ENCODE data around the gene CLIC4.

DNA sequence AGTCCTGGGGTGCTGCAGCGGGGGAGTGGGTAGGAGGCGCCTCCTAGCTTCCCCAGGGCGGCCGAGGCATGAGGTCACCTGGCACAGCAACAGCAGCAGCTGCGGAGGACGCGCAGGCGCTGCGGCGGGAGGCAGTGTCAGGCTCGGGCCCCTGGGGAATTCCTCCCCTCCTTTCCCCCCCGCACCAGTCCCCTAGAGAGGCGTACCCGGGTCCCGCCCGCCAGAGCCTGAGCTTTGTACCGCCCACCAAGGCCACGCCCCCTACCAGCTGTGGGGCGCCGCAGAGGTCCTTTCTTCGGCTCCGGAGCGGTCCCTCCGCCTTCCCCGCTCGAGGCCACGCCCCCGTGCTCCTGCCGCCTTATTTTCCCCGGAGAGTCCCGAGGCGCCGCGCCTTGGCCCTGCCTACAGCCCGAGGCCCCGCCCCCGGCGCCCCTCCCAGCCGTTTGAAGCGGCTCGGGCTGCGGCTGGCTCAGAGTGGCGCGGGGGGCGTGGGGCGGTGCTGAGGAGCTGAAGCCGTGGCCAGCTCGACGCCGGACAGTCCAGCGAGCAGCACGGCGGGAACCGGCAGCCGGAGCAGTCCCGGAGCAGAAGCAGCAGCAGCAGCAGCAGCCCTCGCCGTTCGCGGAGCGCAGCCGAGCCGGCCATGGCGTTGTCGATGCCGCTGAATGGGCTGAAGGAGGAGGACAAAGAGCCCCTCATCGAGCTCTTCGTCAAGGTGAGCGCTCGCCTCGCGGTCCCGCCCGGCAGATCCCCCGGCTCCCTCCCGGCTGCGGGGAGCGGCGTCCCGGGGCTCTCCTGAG is at the start of gene CLIC4:
- TF ChIP-seq, protein P1, sequence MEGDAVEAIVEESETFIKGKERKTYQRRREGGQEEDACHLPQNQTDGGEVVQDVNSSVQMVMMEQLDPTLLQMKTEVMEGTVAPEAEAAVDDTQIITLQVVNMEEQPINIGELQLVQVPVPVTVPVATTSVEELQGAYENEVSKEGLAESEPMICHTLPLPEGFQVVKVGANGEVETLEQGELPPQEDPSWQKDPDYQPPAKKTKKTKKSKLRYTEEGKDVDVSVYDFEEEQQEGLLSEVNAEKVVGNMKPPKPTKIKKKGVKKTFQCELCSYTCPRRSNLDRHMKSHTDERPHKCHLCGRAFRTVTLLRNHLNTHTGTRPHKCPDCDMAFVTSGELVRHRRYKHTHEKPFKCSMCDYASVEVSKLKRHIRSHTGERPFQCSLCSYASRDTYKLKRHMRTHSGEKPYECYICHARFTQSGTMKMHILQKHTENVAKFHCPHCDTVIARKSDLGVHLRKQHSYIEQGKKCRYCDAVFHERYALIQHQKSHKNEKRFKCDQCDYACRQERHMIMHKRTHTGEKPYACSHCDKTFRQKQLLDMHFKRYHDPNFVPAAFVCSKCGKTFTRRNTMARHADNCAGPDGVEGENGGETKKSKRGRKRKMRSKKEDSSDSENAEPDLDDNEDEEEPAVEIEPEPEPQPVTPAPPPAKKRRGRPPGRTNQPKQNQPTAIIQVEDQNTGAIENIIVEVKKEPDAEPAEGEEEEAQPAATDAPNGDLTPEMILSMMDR (IDR thresholded peaks at IDR 0.05) = no peak
- TF ChIP-seq POLR2AphosphoS5 (IDR thresholded peaks at IDR 0.05) (peak; percentile 72 to 93 (median 87)), POLR2A (IDR thresholded peaks at IDR 0.05) (peak; percentile 97)

Data from breast epithelium (tissue), 3 donors.